Subcutaneous adipose tissue (tissue), 4 donors: Measurements from ENCODE around the gene LDLRAD3. TPM values are rescaled to one million over a fixed set of nuclear protein-coding genes. Genes with fewer than 3 reads are reported as not detected.

Source experiments
- CTCF ChIP-seq: fragments of 450-650 bp; IDR thresholded peaks from one replicate; pipeline ENCODE4 v1.5.1; 2016; ENCODE audit warnings: low read depth, mild to moderate bottlenecking, control low read depth, antibody characterized with exemption, moderate library complexity
- total RNA-seq, 4 donors: library from RNA; depleted of rRNA; stranded (reverse); fragments of >200 nt; gene quantifications; one replicate each; pipeline ENCODE4 v1.1.0, GENCODE V29; 2016

Gene LDLRAD3
- total RNA-seq, 4 donors from 2014 or later = 22.8 to 39.6 (median 29.4) TPM

- no peak for TF ChIP-seq CTCF
These were observed 211.3 kb downstream of the LDLRAD3 start for GRCh38 chr11:36155124-36155561.

- no peak for TF ChIP-seq CTCF
These were observed 211.9 kb downstream of the LDLRAD3 start for GRCh38 chr11:36155770-36156160.

- no peak for TF ChIP-seq CTCF
These were observed 212.4 kb downstream of the LDLRAD3 start for GRCh38 chr11:36156161-36156816.

- TF ChIP-seq CTCF = no peak
These were observed 213.1 kb downstream of the LDLRAD3 start for GRCh38 chr11:36156817-36157519.

- no peak for TF ChIP-seq CTCF
These were observed 216.2 kb downstream of the LDLRAD3 start for GRCh38 chr11:36160091-36160490.

GRCh38 chr11:36161572-36161971 lies 217.7 kb downstream of the LDLRAD3 start:
- TF ChIP-seq CTCF = no peak

GRCh38 chr11:36162006-36162882 lies 218.4 kb downstream of the LDLRAD3 start:
- no peak for TF ChIP-seq CTCF
